H1 (cell line): ENCODE results near the gene RMC1. TPM values are rescaled to one million over a fixed set of nuclear protein-coding genes. Genes with fewer than 3 reads are reported as not detected.

Experiments used
- CTCF ChIA-PET: fragments of 300-600 bp; sonication (Branson Sonifier 250); formaldehyde crosslinking; loops from one replicate; lab custom pipeline; 2021; ENCODE audit not compliant: partially characterized antibody; lab: Charles Lee
- POLR2A ChIA-PET: fragments of 300-600 bp; sonication (Branson Sonifier 250); formaldehyde crosslinking; loops from one replicate; lab custom pipeline; 2021; ENCODE audit warnings: inconsistent platforms; ENCODE audit not compliant: partially characterized antibody; lab: Charles Lee
- DNase-seq, 2 experiments: peaks; one replicate each; pipeline versions ENCODE4 v3.0.0 to v3.0.0-alpha.2; 2010 to 2022; ENCODE audit warnings: low spot score in 2 of 2, low read depth in 1 of 2, mixed read lengths in 1 of 2
- FAIRE-seq: peaks from 2 replicates; lab custom pipeline; 2011; peaks lifted over from hg19 to GRCh38; lab: Jason Lieb, UNC
- H2AFZ ChIP-seq: 2 replicates; pipeline ENCODE4 v1.8.1; 2012; ENCODE audit warnings: low read length, inconsistent platforms
- H2AK5ac ChIP-seq: 2 replicates; pipeline ENCODE4 v1.6.1; 2013; ENCODE audit warnings: low read depth, low read length
- H2BK120ac ChIP-seq: replicated peaks from 2 replicates; pipeline ENCODE3; 2013; ENCODE audit warnings: low read depth, low read length, inconsistent platforms
- H2BK12ac ChIP-seq: 2 replicates; pipeline ENCODE4 v1.6.1; 2013; ENCODE audit warnings: low read depth, low read length
- H2BK15ac ChIP-seq: 2 replicates; pipeline ENCODE4 v1.6.1; 2013; ENCODE audit warnings: low read length
- H2BK20ac ChIP-seq: 2 replicates; pipeline ENCODE4 v1.6.1; 2013; ENCODE audit warnings: low read length
- H2BK5ac ChIP-seq: 2 replicates; pipeline ENCODE4 v1.6.1; 2013; ENCODE audit warnings: low read depth, low read length
- H3K14ac ChIP-seq: 2 replicates; pipeline ENCODE4 v1.6.1; 2013; ENCODE audit warnings: inconsistent platforms; ENCODE audit not compliant: insufficient read length
- H3K18ac ChIP-seq: 2 replicates; pipeline ENCODE4 v1.6.1; 2013; ENCODE audit warnings: low read length; ENCODE audit errors: extremely low read depth
- H3K23ac ChIP-seq: 2 replicates; pipeline ENCODE4 v1.6.1; 2013; ENCODE audit warnings: inconsistent platforms; ENCODE audit not compliant: insufficient read length
- H3K23me2 ChIP-seq: 2 replicates; pipeline ENCODE4 v1.6.1; 2013; ENCODE audit warnings: low read depth, low read length
- H3K27ac ChIP-seq: 2 replicates; pipeline ENCODE4 v1.6.1; 2011; ENCODE audit warnings: low read depth, low read length, inconsistent platforms
- H3K27me3 ChIP-seq, 4 experiments: replicated peaks in 1 of 4; 1 replicate in 1 of 4; 2 replicates in 3 of 4; pipeline versions ENCODE4 v1.6.1 to v1.8.1; 2011 to 2013; ENCODE audit warnings: low read length in 3 of 4, mild to moderate bottlenecking in 3 of 4, inconsistent platforms in 2 of 4, mixed read lengths in 2 of 4, moderate library complexity in 1 of 4; ENCODE audit not compliant: control insufficient read depth in 3 of 4, insufficient read depth in 3 of 4; ENCODE audit errors: extremely low read depth in 1 of 4
- H3K36me3 ChIP-seq, 4 experiments: 2 replicates each; pipeline versions ENCODE4 v1.6.1 to v1.8.1; 2011 to 2013; ENCODE audit warnings: mild to moderate bottlenecking in 4 of 4, low read length in 3 of 4, moderate library complexity in 2 of 4, control low read depth in 1 of 4, inconsistent platforms in 1 of 4; ENCODE audit not compliant: insufficient read depth in 4 of 4, control insufficient read depth in 2 of 4
- H3K4ac ChIP-seq: replicated peaks from 2 replicates; pipeline ENCODE3; 2013; ENCODE audit warnings: low read length, low read depth, mixed read lengths, inconsistent platforms; ENCODE audit not compliant: insufficient read length
- H3K4me1 ChIP-seq, 4 experiments: replicated peaks in 1 of 4; 1 replicate in 1 of 4; 2 replicates in 3 of 4; pipeline versions ENCODE4 v1.6.1 to v1.8.1; 2011 to 2013; ENCODE audit warnings: low read length in 3 of 4, inconsistent platforms in 2 of 4, mixed read lengths in 1 of 4; ENCODE audit not compliant: insufficient read depth in 4 of 4, control insufficient read depth in 3 of 4
- H3K4me2 ChIP-seq, 2 experiments: 2 replicates each; pipeline versions ENCODE4 v1.6.1 to v1.8.1; 2011 to 2013; ENCODE audit warnings: low read depth in 2 of 2, low read length in 2 of 2, control low read depth in 1 of 2, inconsistent platforms in 1 of 2, mild to moderate bottlenecking in 1 of 2; ENCODE audit not compliant: insufficient read depth in 1 of 2
- H3K4me3 ChIP-seq, 4 experiments: fragments of 200-600, 300-600 bp in 1 of 4; sonication (generic), shearing (Covaris generic), sonication (Bioruptor Twin) in 1 of 4; 2 replicates each; pipeline versions ENCODE4 v1.5.1 to v1.8.1; 2011 to 2016; ENCODE audit warnings: low read length in 4 of 4, low read depth in 3 of 4, control low read depth in 2 of 4, inconsistent platforms in 2 of 4, mild to moderate bottlenecking in 2 of 4, mixed read lengths in 1 of 4, moderate library complexity in 1 of 4; ENCODE audit not compliant: insufficient read depth in 2 of 4; ENCODE audit errors: extremely low read depth in 1 of 4
- H3K56ac ChIP-seq: replicated peaks from 2 replicates; pipeline ENCODE3; 2013; ENCODE audit warnings: low read depth, mild to moderate bottlenecking, mixed read lengths, low read length, inconsistent platforms; ENCODE audit not compliant: insufficient read length
- H3K79me1 ChIP-seq: 2 replicates; pipeline ENCODE4 v1.6.1; 2013; ENCODE audit warnings: low read depth, low read length, control low read depth
- H3K79me2 ChIP-seq, 2 experiments: 2 replicates each; pipeline versions ENCODE4 v1.6.1 to v1.8.1; 2012 to 2013; ENCODE audit warnings: low read length in 2 of 2, mild to moderate bottlenecking in 2 of 2, inconsistent platforms in 1 of 2; ENCODE audit not compliant: insufficient read depth in 2 of 2, control insufficient read depth in 1 of 2
- H3K9ac ChIP-seq, 4 experiments: replicated peaks in 1 of 4; 1 replicate in 1 of 4; 2 replicates in 3 of 4; pipeline versions ENCODE4 v1.6.1 to v1.8.1; 2011 to 2013; ENCODE audit warnings: low read depth in 3 of 4, low read length in 3 of 4, control low read depth in 2 of 4, mild to moderate bottlenecking in 2 of 4, moderate library complexity in 2 of 4, inconsistent platforms in 1 of 4; ENCODE audit errors: extremely low read depth in 1 of 4
- H3K9me3 ChIP-seq, 2 experiments: 2 replicates each; pipeline versions ENCODE4 v1.6.1 to v1.8.1; 2012 to 2013; ENCODE audit warnings: mild to moderate bottlenecking in 2 of 2, moderate library complexity in 2 of 2, control low read depth in 1 of 2, inconsistent platforms in 1 of 2, low read depth in 1 of 2, low read length in 1 of 2, mixed read lengths in 1 of 2; ENCODE audit not compliant: insufficient read depth in 2 of 2
- H4K20me1 ChIP-seq, 2 experiments: replicated peaks in 1 of 2; 2 replicates each; pipeline versions ENCODE3 to v1.8.1; 2011 to 2013; ENCODE audit warnings: inconsistent platforms in 2 of 2, low read length in 2 of 2, mild to moderate bottlenecking in 1 of 2; ENCODE audit not compliant: insufficient read depth in 2 of 2, control insufficient read depth in 1 of 2
- H4K5ac ChIP-seq: 2 replicates; pipeline ENCODE4 v1.6.1; 2013; ENCODE audit warnings: low read length, low read depth, mixed read lengths, inconsistent platforms; ENCODE audit not compliant: insufficient read length
- H4K8ac ChIP-seq: 2 replicates; pipeline ENCODE4 v1.8.0; 2013; ENCODE audit warnings: mild to moderate bottlenecking, moderate library complexity, low read length, inconsistent platforms; ENCODE audit not compliant: insufficient read depth; ENCODE audit errors: extremely low read depth
- H4K91ac ChIP-seq: replicated peaks from 2 replicates; pipeline ENCODE3; 2013; ENCODE audit warnings: low read length, mixed read lengths, inconsistent platforms; ENCODE audit not compliant: insufficient read length
- ATF2 ChIP-seq: IDR thresholded peaks from 2 replicates; pipeline ENCODE4 v1.6.1; 2012; ENCODE audit warnings: low read length, inconsistent platforms
- ATF3 ChIP-seq: IDR thresholded peaks from 2 replicates; pipeline ENCODE4 v1.6.1; 2011; ENCODE audit warnings: low read depth, mild to moderate bottlenecking, low read length; ENCODE audit not compliant: insufficient read depth
- EZH2 ChIP-seq: fragments of 200-600 bp; sonication (generic); IDR thresholded peaks from 2 replicates; pipeline ENCODE4 v1.7.1; 2012; ENCODE audit warnings: low read depth, mild to moderate bottlenecking, moderate library complexity, low read length, inconsistent platforms; ENCODE audit not compliant: severe bottlenecking
- FOSL1 ChIP-seq: IDR thresholded peaks from 2 replicates; pipeline ENCODE4 v1.6.1; 2011; ENCODE audit warnings: mild to moderate bottlenecking, low read depth, low read length, moderate library complexity; ENCODE audit not compliant: insufficient read depth
- KDM4A ChIP-seq: IDR thresholded peaks from one replicate; pipeline ENCODE4 v1.7.1; 2012; ENCODE audit warnings: low read depth, mild to moderate bottlenecking, moderate library complexity, low read length, inconsistent platforms; ENCODE audit not compliant: severe bottlenecking
- PHF8 ChIP-seq: fragments of 200-600 bp; sonication (generic); conservative IDR thresholded peaks from 2 replicates; pipeline ENCODE4 v1.7.1; 2012; ENCODE audit warnings: low read depth, mild to moderate bottlenecking, inconsistent platforms, low read length, moderate library complexity
- SRF ChIP-seq: IDR thresholded peaks from 2 replicates; pipeline ENCODE4 v1.6.1; 2011; ENCODE audit warnings: mild to moderate bottlenecking, low read depth, low read length, moderate library complexity
- TAF7 ChIP-seq: optimal IDR thresholded peaks from 2 replicates; pipeline ENCODE3; 2011; ENCODE audit warnings: low read depth, mild to moderate bottlenecking, inconsistent platforms, low read length, moderate library complexity, borderline replicate concordance
- TEAD4 ChIP-seq: IDR thresholded peaks from 2 replicates; pipeline ENCODE4 v1.6.1; 2012; ENCODE audit warnings: low read depth, low read length, inconsistent platforms, mixed read lengths
- USF2 ChIP-seq: IDR thresholded peaks from 2 replicates; pipeline ENCODE4 v1.6.1; 2011; ENCODE audit warnings: low read length, improper control_type of control experiment
- WGBS, 2 experiments: shearing (Covaris generic) in 1 of 2; methylation state at CpG; one replicate each; pipeline versions ENCODE4 v1.1.6 to v1.1.7; 2013 to 2015; ENCODE audit warnings: low lambda C conversion rate in 2 of 2, mixed read lengths in 2 of 2, inconsistent platforms in 1 of 2, low coverage in 1 of 2, missing lambda C conversion rate in 1 of 2; ENCODE audit not compliant: insufficient replicate concordance in 2 of 2, insufficient coverage in 1 of 2, insufficient read length in 1 of 2; ENCODE audit errors: extremely low coverage in 1 of 2, missing lambda C conversion rate in 1 of 2; 5-methylcytosine and 5-hydroxymethylcytosine counted together
- polyA plus RNA-seq, 7 experiments: library from polyadenylated mRNA; depleted of rRNA in 3 of 7; stranded (reverse) in 5 of 7; unstranded in 2 of 7; fragments of >200 nt in 5 of 7; fragments of 200-250 nt in 2 of 7; gene quantifications; 1 replicate in 5 of 7; 2 replicates in 1 of 7; 4 replicates in 1 of 7; pipeline versions ENCODE4 v1.2.1 to v1.2.3, GENCODE V29; 2011 to 2013; ENCODE audit warnings: missing spikeins in 2 of 7, mixed read lengths in 2 of 7
- total RNA-seq: library from RNA; stranded (reverse); fragmentation: NEBNext Ultra II Directional; extraction: Animal tissue kit (Norgen Biotek cat#: 25700); gene quantifications from 2 replicates; pipeline ENCODE4 v1.2.1, GENCODE V29; 2021

Gene RMC1
- total and polyA plus RNA-seq, 2 of the 8 experiments (the other 6 are each of a cell fraction or from before 2014, with no cell fraction given): 16.4 to 20.1 TPM

- no peak overlapping the region; the same call in 1 of the 2 replicates for H4K8ac ChIP-seq
- H3K36me3 ChIP-seq: peaks cover 8 to 61% (median 40%) of the 10 kb centered on the region in 4 experiments
- ChIA-PET POLR2A (no interaction called here), CTCF (interaction anchor here (0.9 to 1.6 kb wide), 3 partner anchors 8 to 18 kb away, joined by 3 read pairs; no protein-coding TSS in a partner anchor)
- H3K23ac ChIP-seq: no peak overlapping the region
- H2BK15ac ChIP-seq: no peak overlapping the region
- H3K4me1 ChIP-seq: no peaks in the 10 kb centered on the region
- peaks cover 0 to 3% of the 10 kb centered on the region in 2 experiments for H4K20me1 ChIP-seq
- H3K9ac ChIP-seq: no peak overlapping the region
- H2AFZ ChIP-seq: no peak overlapping the region
- H4K91ac ChIP-seq: no peak overlapping the region
- H3K4me2 ChIP-seq: no peak overlapping the region
- no peak overlapping the region for H4K5ac ChIP-seq
- H2BK5ac ChIP-seq: no peak overlapping the region
- H3K56ac ChIP-seq: no peak overlapping the region
- H3K27ac ChIP-seq: no peak overlapping the region
- no peak overlapping the region for H3K4me3 ChIP-seq
- no peak for DNase-seq
- no peak overlapping the region for H2BK12ac ChIP-seq
- WGBS, 2 experiments: 94% methylated on average over 14 of the region's 14 CpGs; no CpG with 5 or more reads in 1 of the 2 experiments
- no peak overlapping the region for H3K18ac ChIP-seq
- no peaks in the 10 kb centered on the region for H3K79me1 ChIP-seq
- H2AK5ac ChIP-seq: no peak overlapping the region
- H2BK120ac ChIP-seq: no peak overlapping the region
- H3K27me3 ChIP-seq: no peaks in the 10 kb centered on the region
- H3K79me2 ChIP-seq: no peaks in the 10 kb centered on the region
- H3K4ac ChIP-seq: no peak overlapping the region
- no peak overlapping the region for H3K14ac ChIP-seq
- no peaks in the 10 kb centered on the region for H3K9me3 ChIP-seq
- H3K23me2 ChIP-seq: no peaks in the 10 kb centered on the region
- no peak for FAIRE-seq
- no peak overlapping the region for H2BK20ac ChIP-seq
- TF ChIP-seq ATF2: no peak
- no peak for TF ChIP-seq PHF8
- no peak for TF ChIP-seq TEAD4
- TF ChIP-seq EZH2: no peak
- no peak for TF ChIP-seq ATF3
- TF ChIP-seq FOSL1: no peak
- TF ChIP-seq TAF7: no peak
- no peak for TF ChIP-seq KDM4A
- no peak for TF ChIP-seq SRF
- no peak for TF ChIP-seq USF2
These were observed 20.9 kb downstream of the RMC1 start for GRCh38 chr18:23524213-23524707.
